Measurements from ENCODE around the gene RNU6-1.

Gene RNU6-1

GRCh38 chr15:67832031-67832551, 7.8 kb downstream of the RNU6-1 start:
- DNase-seq, result no peak

DNA sequence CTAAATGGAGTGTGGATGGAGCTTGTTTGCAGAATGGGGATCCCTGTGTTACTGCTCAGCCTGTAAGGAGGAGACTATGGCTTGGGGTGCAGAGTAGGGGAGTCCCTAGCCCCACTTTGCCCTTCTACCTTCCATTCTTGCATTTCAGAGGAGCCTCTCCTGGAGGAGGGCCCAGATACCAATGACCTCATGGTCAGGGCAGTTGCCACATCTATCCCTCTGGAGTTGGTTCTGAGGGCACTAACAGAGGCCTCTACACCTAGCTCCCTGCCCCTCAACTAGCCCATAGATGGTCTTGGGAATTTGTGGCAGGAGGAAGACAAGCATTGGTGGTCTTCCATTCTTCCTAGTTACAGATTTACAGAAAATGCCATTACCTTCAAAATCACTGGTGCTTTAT, 8.5 kb downstream of the RNU6-1 start:
- no peak for DNase-seq

GRCh38 chr15:67829647-67830504, 10.0 kb downstream of the RNU6-1 start:
- no peak for DNase-seq

DNA sequence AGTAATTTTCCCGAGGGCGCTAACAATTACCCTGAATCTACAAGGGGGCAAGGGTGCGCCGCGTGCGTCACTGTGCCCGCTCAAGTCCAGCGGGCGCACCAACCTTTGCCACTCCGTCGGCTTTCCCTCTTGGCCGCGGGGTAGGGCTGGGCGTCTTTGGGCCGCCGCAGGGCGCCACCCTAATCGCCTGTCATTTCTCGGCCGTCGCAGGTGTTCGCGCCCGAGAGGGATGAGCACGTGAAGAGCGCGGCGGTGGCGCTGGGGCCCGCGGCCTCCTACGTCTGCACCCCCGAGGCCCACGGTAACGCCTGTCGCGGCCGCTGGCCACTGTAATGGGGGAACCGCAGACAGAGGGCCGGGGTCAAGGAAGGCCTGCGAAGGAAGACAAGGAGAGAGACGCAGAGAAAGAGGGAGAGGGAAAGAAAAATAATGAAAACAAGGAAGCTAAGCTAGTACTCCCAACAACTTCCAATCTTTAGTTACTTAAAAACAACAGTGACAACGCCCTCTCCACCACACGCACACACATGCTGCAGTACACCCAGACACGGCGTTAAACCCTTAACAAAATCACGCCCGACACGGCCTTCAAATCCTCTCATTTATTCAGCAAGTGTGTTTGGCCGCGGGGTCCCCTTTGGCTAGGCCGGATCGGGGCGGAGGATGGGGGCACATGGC, 10.7 kb downstream of the RNU6-1 start:
- DNase-seq, result no peak

DNA sequence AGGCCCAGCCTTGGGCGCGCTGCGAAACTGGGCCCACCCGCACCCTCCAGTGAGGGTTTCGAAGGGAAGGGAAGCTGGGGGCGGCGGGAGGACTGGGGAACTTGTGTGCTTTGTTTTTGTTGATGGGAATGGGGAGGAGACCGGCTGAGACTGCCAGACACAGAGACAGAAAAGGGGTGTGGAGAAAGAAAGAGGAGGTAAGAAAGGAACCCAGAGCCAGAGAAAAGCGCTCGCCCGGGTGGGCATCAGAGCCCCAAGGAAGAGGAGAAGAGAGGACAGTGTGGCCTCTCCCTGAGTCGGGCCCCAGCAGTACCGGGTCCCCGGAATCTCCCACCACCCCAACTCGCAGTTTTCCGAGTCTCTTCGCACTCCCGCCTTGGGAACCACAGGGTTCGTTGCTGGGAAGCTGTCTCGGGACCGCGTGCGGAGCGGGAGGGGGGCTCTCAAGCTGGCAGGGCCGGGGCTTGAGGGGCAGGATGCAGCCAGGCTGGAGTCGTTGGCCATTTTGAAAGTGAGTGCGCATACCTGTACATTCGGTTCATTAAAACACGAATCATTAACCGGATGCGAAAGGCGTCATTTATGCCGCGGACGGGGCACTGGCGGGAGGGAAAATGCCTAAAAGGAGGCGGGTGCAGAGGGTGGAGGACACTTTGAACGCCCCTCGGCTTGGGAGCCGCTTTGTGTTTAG, 11.4 kb downstream of the RNU6-1 start:
- no peak for DNase-seq

DNA sequence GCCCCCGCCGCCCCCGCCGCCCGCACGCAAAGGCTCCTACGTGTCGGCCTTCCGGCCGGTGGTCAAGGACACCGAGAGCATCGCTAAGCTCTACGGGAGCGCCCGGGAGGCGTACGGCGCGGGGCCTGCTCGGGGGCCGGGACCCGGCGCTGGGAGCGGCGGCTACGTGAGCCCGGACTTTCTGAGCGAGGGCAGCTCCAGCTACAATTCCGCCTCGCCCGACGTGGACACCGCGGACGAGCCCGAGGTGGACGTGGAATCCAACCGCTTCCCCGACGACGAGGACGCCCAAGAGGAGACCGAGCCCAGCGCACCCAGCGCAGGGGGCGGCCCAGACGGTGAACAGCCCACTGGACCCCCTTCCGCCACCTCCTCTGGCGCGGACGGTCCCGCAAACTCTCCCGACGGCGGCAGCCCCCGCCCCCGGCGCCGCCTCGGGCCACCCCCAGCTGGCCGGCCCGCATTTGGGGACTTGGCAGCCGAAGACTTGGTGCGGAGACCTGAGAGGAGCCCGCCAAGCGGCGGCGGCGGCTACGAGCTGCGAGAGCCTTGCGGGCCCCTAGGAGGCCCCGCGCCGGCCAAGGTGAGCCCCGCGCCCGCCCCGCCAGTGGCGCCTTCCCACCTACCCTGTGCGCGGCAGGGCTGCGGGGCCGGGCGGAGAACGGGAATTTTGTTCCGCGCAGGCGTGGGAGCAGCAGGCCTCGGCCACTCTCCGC, 12.1 kb downstream of the RNU6-1 start:
- DNase-seq, result no peak

DNA sequence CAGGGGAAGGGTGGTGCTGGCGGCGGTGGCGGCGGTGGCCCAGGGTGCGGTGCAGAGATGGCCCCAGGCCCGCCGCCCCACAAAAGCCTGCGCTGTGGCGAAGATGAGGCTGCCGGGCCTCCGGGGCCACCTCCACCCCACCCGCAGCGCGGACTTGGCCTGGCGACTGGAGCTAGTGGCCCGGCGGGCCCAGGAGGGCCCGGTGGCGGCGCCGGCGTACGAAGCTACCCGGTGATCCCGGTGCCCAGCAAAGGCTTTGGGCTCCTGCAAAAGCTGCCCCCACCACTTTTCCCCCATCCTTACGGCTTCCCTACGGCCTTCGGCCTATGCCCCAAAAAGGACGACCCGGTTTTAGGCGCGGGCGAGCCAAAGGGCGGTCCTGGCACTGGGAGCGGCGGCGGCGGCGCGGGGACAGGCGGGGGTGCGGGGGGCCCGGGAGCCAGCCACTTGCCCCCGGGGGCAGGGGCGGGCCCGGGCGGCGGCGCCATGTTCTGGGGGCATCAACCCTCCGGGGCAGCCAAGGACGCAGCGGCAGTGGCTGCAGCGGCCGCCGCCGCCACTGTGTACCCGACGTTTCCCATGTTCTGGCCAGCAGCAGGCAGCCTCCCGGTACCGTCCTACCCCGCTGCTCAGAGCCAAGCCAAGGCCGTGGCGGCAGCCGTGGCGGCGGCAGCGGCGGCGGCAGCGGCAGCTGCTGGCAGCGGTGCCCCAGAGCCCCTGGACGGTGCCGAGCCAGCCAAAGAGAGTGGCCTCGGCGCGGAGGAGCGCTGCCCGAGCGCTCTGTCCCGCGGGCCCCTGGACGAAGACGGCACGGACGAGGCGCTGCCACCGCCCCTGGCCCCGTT, 12.9 kb downstream of the RNU6-1 start:
- no peak for DNase-seq

DNA sequence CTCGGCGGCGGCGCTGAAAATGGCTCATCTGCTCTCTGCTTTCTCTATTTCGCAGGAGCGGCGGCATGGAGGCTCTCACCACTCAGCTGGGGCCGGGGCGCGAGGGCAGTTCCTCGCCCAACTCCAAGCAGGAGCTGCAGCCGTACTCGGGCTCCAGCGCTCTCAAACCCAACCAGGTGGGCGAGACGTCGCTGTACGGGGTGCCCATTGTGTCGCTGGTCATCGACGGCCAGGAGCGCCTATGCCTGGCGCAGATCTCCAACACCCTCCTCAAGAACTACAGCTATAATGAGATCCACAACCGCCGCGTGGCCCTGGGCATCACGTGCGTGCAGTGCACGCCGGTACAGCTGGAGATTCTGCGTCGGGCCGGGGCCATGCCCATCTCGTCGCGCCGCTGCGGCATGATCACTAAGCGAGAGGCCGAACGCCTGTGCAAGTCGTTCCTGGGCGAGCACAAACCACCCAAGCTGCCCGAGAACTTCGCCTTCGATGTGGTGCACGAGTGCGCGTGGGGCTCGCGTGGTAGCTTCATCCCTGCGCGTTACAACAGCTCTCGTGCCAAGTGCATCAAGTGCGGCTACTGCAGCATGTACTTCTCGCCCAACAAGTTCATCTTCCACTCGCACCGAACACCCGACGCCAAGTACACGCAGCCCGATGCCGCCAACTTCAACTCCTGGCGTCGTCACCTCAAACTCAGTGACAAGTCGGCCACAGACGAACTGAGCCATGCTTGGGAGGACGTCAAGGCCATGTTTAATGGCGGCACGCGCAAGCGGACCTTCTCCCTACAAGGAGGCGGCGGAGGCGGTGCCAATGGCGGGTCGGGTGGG, 13.7 kb downstream of the RNU6-1 start:
- no peak for DNase-seq

DNA sequence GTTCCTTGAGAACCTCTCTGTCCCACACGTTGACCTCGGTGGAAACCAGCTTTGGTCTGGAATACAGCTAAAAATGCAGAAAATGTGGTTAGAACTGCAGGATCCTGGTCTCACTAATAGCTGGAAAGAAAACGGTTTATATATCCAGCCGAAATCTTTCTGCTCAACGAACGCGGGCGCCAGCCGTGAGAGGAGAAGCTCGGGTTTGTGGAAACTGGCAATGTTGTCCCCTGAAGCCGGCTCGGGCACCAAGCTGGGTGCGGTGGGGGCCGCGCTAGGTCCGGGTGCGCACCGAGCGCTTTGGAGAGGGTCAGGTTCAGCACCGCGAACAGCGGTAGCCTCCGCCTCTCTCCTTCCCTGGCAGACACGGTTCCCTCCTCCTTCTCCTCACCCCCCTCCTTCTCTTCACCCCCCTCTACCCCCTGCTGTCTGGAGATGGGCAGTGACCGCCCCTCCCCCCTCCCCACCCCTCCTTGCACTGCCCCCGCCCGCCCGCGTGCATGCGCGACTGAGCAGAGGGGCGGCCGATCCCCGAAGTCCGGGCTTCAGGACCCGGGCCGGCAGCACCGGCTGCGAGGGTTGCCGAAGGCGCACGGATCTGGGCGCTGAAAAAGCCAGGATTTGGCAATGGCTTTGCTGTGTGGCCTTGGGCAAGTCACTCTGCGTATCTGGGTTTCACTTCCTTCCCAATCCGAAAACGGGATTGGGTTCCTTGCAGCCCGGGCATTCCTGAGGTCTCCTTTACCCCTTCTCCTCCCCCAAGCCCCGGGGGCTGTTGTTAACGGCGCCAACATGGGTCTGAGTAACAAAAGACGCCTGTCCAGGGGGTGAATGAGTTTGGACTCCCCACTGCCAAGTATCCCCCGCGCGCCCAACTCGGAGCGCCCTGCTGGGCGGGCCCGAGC, 14.6 kb downstream of the RNU6-1 start, which contains the start of gene SKOR1:
Gene SKOR1 (plus strand): TSS at position 534 of the 905 bp plus-strand sequence. CDS start 94 bp downstream, at position 628.
- DNase-seq, result no peak

- DNase-seq, result no peak
Observed at GRCh38 chr15:67824197-67824968, 15.5 kb downstream of the RNU6-1 start.

DNA sequence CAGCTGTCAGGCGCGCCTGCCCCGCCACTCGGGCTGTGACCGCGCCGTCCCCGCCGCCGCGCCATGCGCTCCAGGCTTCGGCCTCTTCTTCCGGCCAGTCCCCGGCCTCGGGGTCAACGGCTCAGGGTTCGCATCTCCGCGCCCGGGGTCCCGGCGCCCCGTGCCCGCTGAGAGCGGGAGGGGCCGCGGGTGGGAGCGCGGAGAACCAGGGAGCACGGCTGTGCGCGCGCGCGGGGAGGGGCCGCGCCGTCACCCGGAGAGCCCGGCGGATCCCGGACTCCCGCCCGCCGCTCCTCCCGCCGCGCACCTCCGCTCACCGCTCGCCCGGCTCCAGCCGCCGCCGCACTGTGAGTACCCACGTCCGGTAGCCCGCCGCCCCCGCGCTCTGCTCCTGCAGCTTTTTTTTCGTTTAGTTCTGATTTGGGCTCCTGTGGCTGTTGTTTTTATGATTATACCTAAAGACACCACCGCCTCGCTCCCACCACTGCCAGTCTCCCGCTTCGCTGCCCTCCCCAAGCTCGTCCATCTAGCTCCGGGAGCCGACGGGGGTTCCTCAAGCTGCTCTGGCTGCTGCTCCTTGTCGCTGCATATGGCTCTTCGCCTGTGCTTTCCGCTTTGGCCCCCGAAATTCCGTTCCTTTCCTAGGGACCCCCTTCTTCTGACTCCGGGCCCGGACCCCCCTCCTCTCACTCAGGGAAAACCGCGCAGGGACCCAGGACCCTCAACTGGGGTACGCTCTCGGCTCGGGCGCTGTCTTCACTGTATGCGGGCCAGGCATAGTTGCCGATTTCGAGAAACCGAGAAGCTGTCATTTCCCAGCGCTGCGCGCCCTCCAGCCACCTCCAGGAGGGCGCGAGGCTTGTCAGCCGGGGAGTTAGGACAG, 16.3 kb downstream of the RNU6-1 start:
- no peak for DNase-seq

GRCh38 chr15:67822537-67823313, 17.1 kb downstream of the RNU6-1 start:
- DNase-seq, result no peak

- no peak for DNase-seq
Observed at GRCh38 chr15:67821784-67822440, 17.9 kb downstream of the RNU6-1 start.

GRCh38 chr15:67820992-67821783, 18.7 kb downstream of the RNU6-1 start:
- no peak for DNase-seq

Data from midbrain (tissue), 1 donor.